Stimulated activated CD4-positive, alpha-beta T cell treated with anti-CD3 and anti-CD28 coated beads, Interleukin-4, amount 100 ng/mL, for 48 hours (primary cell): ENCODE results near the gene SPTY2D1.
"Not testable (repeated sequence)": the region's sequence is repeated elsewhere in the genome, so short reads cannot be mapped to it uniquely, and the experiment has no call there.

Experiments
- DNase-seq, 2 donors: peaks; one replicate each; pipeline ENCODE4 v3.0.0-alpha.2; 2020; ENCODE audit warnings: low read depth in 2 of 2

Gene SPTY2D1

GRCh38 chr11:18634140-18635032, at the start of gene SPTY2D1:
Gene SPTY2D1 (minus strand): TSS chr11:18634342. CDS start chr11:18634257, 85 bp downstream.
- peak; percentile 92 to 96 for DNase-seq

GRCh38 chr11:18682466-18682865, 48.3 kb upstream of the SPTY2D1 start:
- no peak for DNase-seq

GRCh38 chr11:18681949-18682348, 47.8 kb upstream of the SPTY2D1 start:
- DNase-seq: not testable (repeated sequence)

GRCh38 chr11:18677560-18677959, 43.4 kb upstream of the SPTY2D1 start:
- DNase-seq: no peak

GRCh38 chr11:18676803-18677202, 42.7 kb upstream of the SPTY2D1 start:
- no peak for DNase-seq

- DNase-seq: not testable (repeated sequence)
These were observed 38.1 kb upstream of the SPTY2D1 start for GRCh38 chr11:18672209-18672608.

- DNase-seq: no peak
These were observed 37.1 kb upstream of the SPTY2D1 start for GRCh38 chr11:18671246-18671645.

- no peak for DNase-seq
These were observed 35.6 kb upstream of the SPTY2D1 start for GRCh38 chr11:18669711-18670110.

- DNase-seq: no peak
These were observed 35.1 kb upstream of the SPTY2D1 start for GRCh38 chr11:18669219-18669596.

GRCh38 chr11:18668131-18668530, 34.0 kb upstream of the SPTY2D1 start:
- no peak for DNase-seq

GRCh38 chr11:18665353-18665872, 31.3 kb upstream of the SPTY2D1 start:
- not testable (repeated sequence) for DNase-seq

- no peak for DNase-seq
These were observed 23.5 kb upstream of the SPTY2D1 start for GRCh38 chr11:18657673-18658072.

GRCh38 chr11:18650859-18651557, 16.9 kb upstream of the SPTY2D1 start:
- DNase-seq: peak; percentile 20 to 36

- DNase-seq: no peak
These were observed 16.2 kb upstream of the SPTY2D1 start for GRCh38 chr11:18650353-18650752.

- DNase-seq: not testable (repeated sequence)
These were observed 8.9 kb upstream of the SPTY2D1 start for GRCh38 chr11:18643034-18643433.

GRCh38 chr11:18641677-18642076, 7.5 kb upstream of the SPTY2D1 start:
- DNase-seq: no peak

GRCh38 chr11:18633256-18634139, 644 bp downstream of the SPTY2D1 start:
- DNase-seq: peak in 1 of 2 donors; percentile 27

GRCh38 chr11:18632841-18633240, 1.3 kb downstream of the SPTY2D1 start:
- DNase-seq: no peak

GRCh38 chr11:18624161-18624560, 10.0 kb downstream of the SPTY2D1 start:
- no peak for DNase-seq

GRCh38 chr11:18623707-18624106, 10.4 kb downstream of the SPTY2D1 start:
- no peak for DNase-seq

GRCh38 chr11:18618342-18619025, 15.7 kb downstream of the SPTY2D1 start:
- DNase-seq: no peak
